ENCODE data around the gene CAVIN4. TPM values are rescaled to one million over a fixed set of nuclear protein-coding genes. Genes with fewer than 3 reads are reported as not detected.
A peak's percentile ranks its signal among the peaks of the same experiment; 100 is the strongest.

CAVIN4 gene
- total and polyA plus RNA-seq, 2 experiments from 2014 or later, result 3.0 to 6.0 TPM

- TF ChIP-seq ZNF462 (CRISPR knock-in tag; IDR thresholded peaks at IDR 0.05), result no peak
- TF ChIP-seq ETS1 (IDR thresholded peaks at IDR 0.05), result no peak
- no peak for TF ChIP-seq CREB1 (CRISPR knock-in tag; IDR thresholded peaks at IDR 0.05; ENCODE audit: low read depth)
Observed at GRCh38 chr9:100597236-100597635, 19.4 kb downstream of the CAVIN4 start (continued).

- peak overlapping the region; percentile 18; the same call in 1 of the 2 replicates for H2AFZ ChIP-seq
- no peak for TF ChIP-seq ZNF331 (CRISPR knock-in tag; IDR thresholded peaks at IDR 0.05; ENCODE audit: low read depth)
- peak; percentile 70 for TF ChIP-seq POLR2AphosphoS5 (IDR thresholded peaks at IDR 0.05; ENCODE audit: low read depth)
- TF ChIP-seq EZH2phosphoT487 (IDR thresholded peaks at IDR 0.05; ENCODE audit: unreplicated experiment), result no peak
- peak; percentile 39; the same call in 1 of the 2 replicates for TF ChIP-seq ETS1 (IDR thresholded peaks at IDR 0.05)
- peak; percentile 37; the same call in 1 of the 2 replicates for TF ChIP-seq CREB1 (CRISPR knock-in tag; IDR thresholded peaks at IDR 0.05; ENCODE audit: low read depth)
Observed at GRCh38 chr9:100598641-100599145, 20.8 kb downstream of the CAVIN4 start.

More at GRCh38 chr9:100598641-100599145, 20.8 kb downstream of the CAVIN4 start:
- DNase-seq (ENCODE audit: low spot score), result peak; percentile 99
- peak; percentile 90 for ATAC-seq
- peak overlapping the region; percentile 52 for H3K4me3 ChIP-seq
- H3K4me2 ChIP-seq, result peak overlapping the region; percentile 76
- peak overlapping the region; percentile 71 for H3K27ac Mint-ChIP-seq
- H3F3A ChIP-seq (replicated peaks; ENCODE audit: low read depth), result no peaks in the 10 kb centered on the region; the same call in 1 of the 2 replicates
- no peaks in the 10 kb centered on the region for H3K79me2 ChIP-seq (replicated peaks; ENCODE audit: insufficient read depth)
- H3K4me3 Mint-ChIP-seq, result peak overlapping the region; percentile 70
- no peaks in the 10 kb centered on the region for H3K36me3 ChIP-seq (ENCODE audit: insufficient read depth)
- H3K4me1 Mint-ChIP-seq, result peaks cover 47% of the 10 kb centered on the region
- H4K20me1 ChIP-seq (replicated peaks; ENCODE audit: insufficient read depth), result no peaks in the 10 kb centered on the region
- no peaks in the 10 kb centered on the region for H3K9me2 ChIP-seq (ENCODE audit: insufficient read depth)
- no peaks in the 10 kb centered on the region; the same call in 2 of the 3 replicates for H3K36me3 Mint-ChIP-seq (ENCODE audit: low read depth)
- peaks cover 14% of the 10 kb centered on the region for H3K27me3 Mint-ChIP-seq (ENCODE audit: insufficient read depth, low read depth, poor library complexity)
- peaks cover 3% of the 10 kb centered on the region; the same call in 2 of the 3 replicates for H3K9me3 Mint-ChIP-seq
- peaks cover 12% of the 10 kb centered on the region for H3K4me1 ChIP-seq (ENCODE audit: insufficient read depth)
- H3K27me3 ChIP-seq (ENCODE audit: insufficient read depth), result no peaks in the 10 kb centered on the region
- peak overlapping the region; percentile 89; the same call in 1 of the 2 replicates for H3K27ac ChIP-seq (ENCODE audit: low read depth)
